SU-DHL-6 (cell line): ENCODE measurements around the gene SIM2.

Source experiments
- H2AFZ ChIP-seq: fragments of 200-600 bp; sonication (generic); 2 replicates; pipeline ENCODE4 v1.6.1; 2014; ENCODE audit warnings: low read depth, mild to moderate bottlenecking, moderate library complexity, mixed read lengths, antibody characterized with exemption, low read length; ENCODE audit not compliant: severe bottlenecking
- H3F3A ChIP-seq: fragments of 200-600 bp; shearing (Covaris generic); 2 replicates; pipeline ENCODE4 v1.6.0; 2016; ENCODE audit warnings: antibody characterized with exemption, mild to moderate bottlenecking; ENCODE audit not compliant: insufficient read depth
- H3K27ac ChIP-seq: fragments of 200-600 bp; sonication (generic); 2 replicates; pipeline ENCODE4 v1.5.1; 2016; ENCODE audit warnings: low read depth, mild to moderate bottlenecking, low read length, moderate library complexity, mixed read lengths
- H3K27me3 ChIP-seq: fragments of 200-600 bp; sonication (generic), shearing (Covaris generic); 2 replicates; pipeline ENCODE4 v1.6.0; 2014; ENCODE audit warnings: mild to moderate bottlenecking, low read length
- H3K36me3 ChIP-seq: fragments of 200-600 bp; sonication (generic); 2 replicates; pipeline ENCODE4 v1.6.1; 2014; ENCODE audit warnings: mild to moderate bottlenecking, low read length, mixed read lengths
- H3K4me2 ChIP-seq: fragments of 300-600, 200-600 bp; shearing (Covaris generic), sonication (generic); 2 replicates; pipeline ENCODE4 v1.6.0; 2014; ENCODE audit warnings: low read length, low read depth, mild to moderate bottlenecking; ENCODE audit not compliant: poor library complexity, severe bottlenecking
- H3K4me3 ChIP-seq: fragments of 200-600 bp; sonication (generic); 2 replicates; pipeline ENCODE4 v1.5.1; 2014; ENCODE audit warnings: antibody characterized with exemption, low read length, mild to moderate bottlenecking, mixed read lengths; ENCODE audit not compliant: insufficient read depth, poor library complexity, severe bottlenecking
- H3K79me2 ChIP-seq: fragments of 200-600 bp; sonication (generic); 2 replicates; pipeline ENCODE4 v1.6.1; 2014; ENCODE audit warnings: mild to moderate bottlenecking, low read length, moderate library complexity; ENCODE audit not compliant: insufficient read depth
- H3K9ac ChIP-seq: fragments of 200-600 bp; sonication (generic); 2 replicates; pipeline ENCODE4 v1.7.0; 2014; ENCODE audit warnings: mild to moderate bottlenecking, low read length
- H3K9me2 ChIP-seq: fragments of 200-600 bp; sonication (generic); replicated peaks from 2 replicates; pipeline ENCODE4 v1.6.1; 2014; ENCODE audit warnings: low read length; ENCODE audit not compliant: insufficient read depth
- H3K9me3 ChIP-seq: fragments of 200-600 bp; sonication (generic); 2 replicates; pipeline ENCODE4 v1.6.1; 2014; ENCODE audit warnings: low read length, mixed read lengths; ENCODE audit not compliant: insufficient read depth
- H4K20me1 ChIP-seq: fragments of 200-600 bp; sonication (generic); 2 replicates; pipeline ENCODE4 v1.6.1; 2014; ENCODE audit warnings: low read depth, mild to moderate bottlenecking, antibody characterized with exemption, low read length, moderate library complexity, mixed read lengths
- EZH2phosphoT487 ChIP-seq: fragments of 200-600 bp; sonication (generic), shearing (Covaris generic); conservative IDR thresholded peaks from 2 replicates; pipeline ENCODE4 v1.6.1; 2018; ENCODE audit warnings: mild to moderate bottlenecking, antibody characterized with exemption, low read length, moderate library complexity, mixed read lengths
- TF ChIP-seq, protein P1 (sequence below): fragments of 200-600 bp; sonication (generic); IDR thresholded peaks from one replicate; pipeline ENCODE4 v1.5.1; 2017; ENCODE audit warnings: antibody characterized with exemption, mild to moderate bottlenecking, low read length, moderate library complexity; ENCODE audit not compliant: insufficient read depth, poor library complexity, severe bottlenecking

SIM2 gene

GRCh38 chr21:36719614-36720013 lies 20.7 kb downstream of the SIM2 start:
- no peaks in the 10 kb centered on the region for H3F3A ChIP-seq
- no peak overlapping the region for H3K9ac ChIP-seq
- H3K4me3 ChIP-seq, result no peak overlapping the region
- H3K36me3 ChIP-seq, result no peaks in the 10 kb centered on the region
- H3K9me2 ChIP-seq, result no peaks in the 10 kb centered on the region
- H2AFZ ChIP-seq, result no peak overlapping the region
- H3K4me2 ChIP-seq, result no peak overlapping the region
- no peaks in the 10 kb centered on the region for H4K20me1 ChIP-seq
- no peaks in the 10 kb centered on the region for H3K9me3 ChIP-seq
- H3K79me2 ChIP-seq, result no peaks in the 10 kb centered on the region
- no peak overlapping the region for H3K27ac ChIP-seq
- no peaks in the 10 kb centered on the region for H3K27me3 ChIP-seq
- TF ChIP-seq, protein P1, sequence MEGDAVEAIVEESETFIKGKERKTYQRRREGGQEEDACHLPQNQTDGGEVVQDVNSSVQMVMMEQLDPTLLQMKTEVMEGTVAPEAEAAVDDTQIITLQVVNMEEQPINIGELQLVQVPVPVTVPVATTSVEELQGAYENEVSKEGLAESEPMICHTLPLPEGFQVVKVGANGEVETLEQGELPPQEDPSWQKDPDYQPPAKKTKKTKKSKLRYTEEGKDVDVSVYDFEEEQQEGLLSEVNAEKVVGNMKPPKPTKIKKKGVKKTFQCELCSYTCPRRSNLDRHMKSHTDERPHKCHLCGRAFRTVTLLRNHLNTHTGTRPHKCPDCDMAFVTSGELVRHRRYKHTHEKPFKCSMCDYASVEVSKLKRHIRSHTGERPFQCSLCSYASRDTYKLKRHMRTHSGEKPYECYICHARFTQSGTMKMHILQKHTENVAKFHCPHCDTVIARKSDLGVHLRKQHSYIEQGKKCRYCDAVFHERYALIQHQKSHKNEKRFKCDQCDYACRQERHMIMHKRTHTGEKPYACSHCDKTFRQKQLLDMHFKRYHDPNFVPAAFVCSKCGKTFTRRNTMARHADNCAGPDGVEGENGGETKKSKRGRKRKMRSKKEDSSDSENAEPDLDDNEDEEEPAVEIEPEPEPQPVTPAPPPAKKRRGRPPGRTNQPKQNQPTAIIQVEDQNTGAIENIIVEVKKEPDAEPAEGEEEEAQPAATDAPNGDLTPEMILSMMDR, result no peak
- TF ChIP-seq EZH2phosphoT487, result no peak

- Histone ChIP-seq H3F3A (no peaks in the 10 kb centered on the region), H2AFZ (no peak overlapping the region), H3K9me2 (no peaks in the 10 kb centered on the region), H4K20me1 (no peaks in the 10 kb centered on the region), H3K9me3 (no peaks in the 10 kb centered on the region), H3K9ac (no peak overlapping the region), H3K79me2 (no peaks in the 10 kb centered on the region), H3K27me3 (no peaks in the 10 kb centered on the region), H3K27ac (no peak overlapping the region), H3K36me3 (no peaks in the 10 kb centered on the region), H3K4me3 (no peak overlapping the region), H3K4me2 (no peak overlapping the region)
- TF ChIP-seq EZH2phosphoT487, result no peak
- TF ChIP-seq, protein P1, result no peak
Observed at GRCh38 chr21:36721817-36722216, 22.9 kb downstream of the SIM2 start.

GRCh38 chr21:36722370-36723368 lies 23.8 kb downstream of the SIM2 start:
- H3K4me2 ChIP-seq, result no peak overlapping the region
- TF ChIP-seq EZH2phosphoT487, result no peak
- TF ChIP-seq, protein P1, result no peak
- no peak overlapping the region for H3K27ac ChIP-seq
- H3K27me3 ChIP-seq, result no peaks in the 10 kb centered on the region
- no peaks in the 10 kb centered on the region for H3K79me2 ChIP-seq
- H4K20me1 ChIP-seq, result no peaks in the 10 kb centered on the region
- no peaks in the 10 kb centered on the region for H3K9me3 ChIP-seq
- no peak overlapping the region for H3K4me3 ChIP-seq
- H3K9me2 ChIP-seq, result no peaks in the 10 kb centered on the region
- no peaks in the 10 kb centered on the region for H3F3A ChIP-seq
- H3K9ac ChIP-seq, result no peak overlapping the region
- no peak overlapping the region for H2AFZ ChIP-seq
- H3K36me3 ChIP-seq, result no peaks in the 10 kb centered on the region
